DND-41 (cell line): ENCODE measurements around the gene DHDDS.

ENCODE experiments used
- EZH2 ChIP-seq: IDR thresholded peaks from 3 replicates; pipeline ENCODE4 v1.6.1; 2012; ENCODE audit warnings: borderline replicate concordance, low read depth, mild to moderate bottlenecking, moderate library complexity, low read length, inconsistent platforms; ENCODE audit not compliant: severe bottlenecking
- TF ChIP-seq, protein P1 (sequence below): IDR thresholded peaks from 2 replicates; pipeline ENCODE4 v1.5.1; 2012; ENCODE audit warnings: borderline replicate concordance, low read length, moderate library complexity, mild to moderate bottlenecking; ENCODE audit not compliant: poor library complexity, severe bottlenecking; ENCODE audit errors: extremely low read depth

DNA sequence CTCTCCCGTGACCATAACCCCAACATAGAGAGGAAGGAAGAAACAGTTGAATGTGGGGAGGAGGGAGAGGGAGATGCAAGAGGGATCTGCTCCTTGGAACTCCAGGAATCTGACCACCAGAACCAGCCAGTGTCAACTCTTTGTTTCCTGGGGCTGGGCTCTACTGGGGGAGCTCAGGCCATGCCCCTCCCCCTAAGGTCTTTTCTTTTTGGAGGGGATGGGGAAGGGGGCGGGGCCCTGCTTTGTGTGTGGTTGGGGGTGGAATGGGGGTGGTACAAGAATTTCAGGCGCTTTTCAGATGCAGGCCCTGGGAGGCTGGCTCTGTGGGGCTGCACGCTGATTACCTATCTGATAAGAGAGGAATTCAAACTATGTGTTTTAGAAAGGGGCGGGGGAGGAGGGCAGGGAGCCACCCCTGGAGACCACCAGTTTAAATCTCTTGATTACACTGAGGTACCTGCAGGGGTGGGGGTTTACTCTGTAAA lies 13.2 kb upstream of the DHDDS start:
- TF ChIP-seq, protein P1, sequence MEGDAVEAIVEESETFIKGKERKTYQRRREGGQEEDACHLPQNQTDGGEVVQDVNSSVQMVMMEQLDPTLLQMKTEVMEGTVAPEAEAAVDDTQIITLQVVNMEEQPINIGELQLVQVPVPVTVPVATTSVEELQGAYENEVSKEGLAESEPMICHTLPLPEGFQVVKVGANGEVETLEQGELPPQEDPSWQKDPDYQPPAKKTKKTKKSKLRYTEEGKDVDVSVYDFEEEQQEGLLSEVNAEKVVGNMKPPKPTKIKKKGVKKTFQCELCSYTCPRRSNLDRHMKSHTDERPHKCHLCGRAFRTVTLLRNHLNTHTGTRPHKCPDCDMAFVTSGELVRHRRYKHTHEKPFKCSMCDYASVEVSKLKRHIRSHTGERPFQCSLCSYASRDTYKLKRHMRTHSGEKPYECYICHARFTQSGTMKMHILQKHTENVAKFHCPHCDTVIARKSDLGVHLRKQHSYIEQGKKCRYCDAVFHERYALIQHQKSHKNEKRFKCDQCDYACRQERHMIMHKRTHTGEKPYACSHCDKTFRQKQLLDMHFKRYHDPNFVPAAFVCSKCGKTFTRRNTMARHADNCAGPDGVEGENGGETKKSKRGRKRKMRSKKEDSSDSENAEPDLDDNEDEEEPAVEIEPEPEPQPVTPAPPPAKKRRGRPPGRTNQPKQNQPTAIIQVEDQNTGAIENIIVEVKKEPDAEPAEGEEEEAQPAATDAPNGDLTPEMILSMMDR, result no peak
- TF ChIP-seq EZH2, result no peak
